ENCODE measurements around the gene AAMP. TPM values are rescaled to one million over a fixed set of nuclear protein-coding genes. Genes with fewer than 3 reads are reported as not detected.

The AAMP gene
- total RNA-seq = 100 to 1,000 TPM in 1 of 4 donors, 10 to 100 TPM in 3; 87.1 to 134 (median 96.0) TPM

DNA sequence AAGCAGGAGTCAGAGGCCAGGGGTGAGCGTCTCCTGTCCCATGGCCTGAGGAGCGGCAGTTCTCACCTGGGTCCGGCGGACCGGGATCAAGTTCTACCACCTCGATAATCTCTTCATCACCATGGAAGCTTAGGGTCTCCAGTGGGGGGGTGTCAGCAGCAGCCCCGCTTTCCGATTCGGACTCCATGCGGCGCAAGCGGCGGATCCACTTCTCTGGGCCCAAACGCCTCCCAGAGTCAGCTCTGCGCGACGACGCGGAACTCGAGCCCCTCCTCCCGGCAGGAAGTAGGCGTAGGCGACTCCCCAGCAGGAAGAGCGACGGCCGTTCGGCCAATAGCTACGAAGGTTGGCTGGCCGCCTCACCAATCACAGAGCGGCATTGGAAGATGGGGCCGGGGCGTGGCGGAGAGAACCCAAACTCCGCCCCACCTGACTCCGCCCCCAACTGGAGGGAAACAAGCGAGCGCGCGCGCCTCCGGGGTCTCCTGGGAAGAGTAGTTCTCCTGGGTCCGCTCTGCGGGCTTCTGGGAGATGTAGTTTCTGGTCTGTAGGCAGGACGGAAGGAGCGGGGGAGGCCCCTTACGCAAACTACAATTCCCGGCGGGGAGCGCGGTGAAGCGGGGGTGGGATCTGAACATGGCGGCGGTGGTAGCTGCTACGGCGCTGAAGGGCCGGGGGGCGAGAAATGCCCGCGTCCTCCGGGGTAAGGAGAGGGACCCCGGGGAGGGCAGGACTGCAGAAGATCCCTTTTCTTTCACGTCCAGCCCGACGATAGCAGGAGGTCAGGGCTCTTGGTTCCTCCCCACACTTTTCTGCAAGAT is at the start of gene AAMP, which contains the start of gene PNKD:
Gene AAMP, minus strand, starts transcription at position 238 of the 821 bp plus-strand sequence. Its CDS starts 51 bp downstream, at position 187.
Gene PNKD, plus strand, starts transcription at position 620 of the 821 bp plus-strand sequence. Its CDS starts 17 bp downstream, at position 637.
- H3K4me1 ChIP-seq = peaks cover 38 to 51% of the 10 kb centered on the region in 2 donors
- no peaks in the 10 kb centered on the region for H3K9me3 ChIP-seq
- DNase-seq (peak; percentile 99 to 100), ATAC-seq (peak; percentile 88 to 89)
- intact Hi-C loops (cut with DNase I; ENCODE audit: low total_unique reads) = loop anchor here (1.0 to 10.0 kb wide), 5 partner anchors 15 to 1855 kb away; partner anchors contain the start of genes ARPC2, CATIP and SMARCAL1
- H3K36me3 ChIP-seq = peaks cover 0 to 43% of the 10 kb centered on the region in 2 donors
- H3K27ac ChIP-seq = peak within 1 kb of the TSS; percentile 86 to 94 (median 90)
- in situ Hi-C loops (cut with MboI; ENCODE audit: low sequenced_read_pairs in 4 of 4) = loop anchor here in 2 of 4 donors (5.0 to 10.0 kb wide), 4 partner anchors 53 to 295 kb away; partner anchors contain the start of genes ARPC2 (in 1 of the 2), CNOT9 (in 1 of the 2), CTDSP1 (in 1 of the 2) and USP37 (in 1 of the 2)
- peak within 1 kb of the TSS; percentile 88 to 97 (median 90) for H3K4me3 ChIP-seq
- TF ChIP-seq POLR2A (IDR thresholded peaks at IDR 0.05) = peak; percentile 89 to 91
- peak in 3 of 5 experiments; percentile 10 to 18 (median 10) for TF ChIP-seq CTCF (IDR thresholded peaks at IDR 0.05 in 4 of 5, conservative IDR thresholded peaks at IDR 0.05 in 1 of 5)
- H3K27me3 ChIP-seq = no peaks in the 10 kb centered on the region

DNA sequence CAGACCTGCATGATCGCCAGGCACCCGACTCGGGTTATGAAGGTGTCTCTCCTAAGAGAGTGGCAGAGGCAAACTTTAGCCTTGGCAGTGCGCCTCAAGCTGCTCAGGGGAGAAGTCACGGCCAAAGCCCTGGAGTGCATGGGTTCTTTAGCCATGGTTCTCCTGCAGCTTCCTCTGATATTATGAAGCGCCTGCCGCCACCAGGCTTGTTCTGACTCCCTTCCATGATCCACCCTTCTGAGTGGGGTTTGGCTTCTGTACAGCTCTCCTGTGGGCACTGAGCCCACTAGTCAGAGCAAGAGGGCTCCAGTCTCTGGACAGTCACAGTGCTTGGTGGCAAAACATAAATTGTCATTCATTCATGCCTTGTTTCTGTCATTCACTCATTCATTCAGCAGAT is 48.3 kb upstream of the AAMP start:
- no peak overlapping the region for H3K27ac ChIP-seq
- intact Hi-C loops (cut with DNase I; ENCODE audit: low total_unique reads) (no loop called here), in situ Hi-C loops (cut with MboI; ENCODE audit: low sequenced_read_pairs in 4 of 4) (loop anchor here in 2 of 4 donors (5.0 to 25.0 kb wide), 2 partner anchors 64 to 144 kb away; partner anchors contain the start of gene SLC11A1 (in 1 of the 2))
- ATAC-seq = no peak
- no peaks in the 10 kb centered on the region for H3K9me3 ChIP-seq
- DNase-seq = no peak
- no peaks in the 10 kb centered on the region for H3K36me3 ChIP-seq
- TF ChIP-seq POLR2A (IDR thresholded peaks at IDR 0.05) (no peak), CTCF (IDR thresholded peaks at IDR 0.05 in 4 of 5, conservative IDR thresholded peaks at IDR 0.05 in 1 of 5) (no peak)
- no peaks in the 10 kb centered on the region for H3K27me3 ChIP-seq
- no peak overlapping the region for H3K4me3 ChIP-seq
- H3K4me1 ChIP-seq = peaks cover 0 to 1% of the 10 kb centered on the region in 2 donors

DNA sequence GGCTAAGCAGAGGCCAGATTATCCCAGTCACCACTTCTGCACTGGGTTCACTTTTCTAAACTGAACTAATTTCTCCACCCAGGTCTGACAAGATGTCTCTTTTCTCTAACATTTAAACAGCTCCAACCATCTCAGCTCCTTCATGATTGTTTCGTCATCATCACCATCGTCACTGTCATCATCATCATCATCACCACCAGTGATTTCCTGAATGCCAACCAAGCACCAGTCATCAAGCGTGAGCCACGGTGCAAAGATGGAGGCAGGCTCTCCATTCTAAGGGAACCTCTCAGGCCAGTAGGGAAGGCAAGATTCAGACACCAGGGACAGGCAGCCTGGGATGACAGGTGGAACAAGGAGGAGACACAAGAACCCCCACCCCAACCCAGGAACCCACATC is 47.9 kb upstream of the AAMP start:
- Histone ChIP-seq H3K27ac (no peak overlapping the region), H3K4me1 (no peaks in the 10 kb centered on the region), H3K4me3 (no peak overlapping the region), H3K27me3 (no peaks in the 10 kb centered on the region), H3K9me3 (no peaks in the 10 kb centered on the region), H3K36me3 (no peaks in the 10 kb centered on the region)
- in situ Hi-C loops (cut with MboI; ENCODE audit: low sequenced_read_pairs in 4 of 4) (loop anchor here in 2 of 4 donors (5.0 to 25.0 kb wide), 2 partner anchors 64 to 144 kb away; partner anchors contain the start of gene SLC11A1 (in 1 of the 2)), intact Hi-C loops (cut with DNase I; ENCODE audit: low total_unique reads) (no loop called here)
- TF ChIP-seq POLR2A (IDR thresholded peaks at IDR 0.05) = no peak
- no peak for TF ChIP-seq CTCF (IDR thresholded peaks at IDR 0.05 in 4 of 5, conservative IDR thresholded peaks at IDR 0.05 in 1 of 5)
- DNase-seq (no peak), ATAC-seq (no peak)

GRCh38 chr2:218317303-218317630 is 47.3 kb upstream of the AAMP start:
- Histone ChIP-seq H3K9me3 (no peaks in the 10 kb centered on the region), H3K4me3 (no peak overlapping the region), H3K27ac (no peak overlapping the region), H3K27me3 (no peaks in the 10 kb centered on the region), H3K4me1 (no peaks in the 10 kb centered on the region), H3K36me3 (no peaks in the 10 kb centered on the region)
- DNase-seq (no peak), ATAC-seq (no peak)
- intact Hi-C loops (cut with DNase I; ENCODE audit: low total_unique reads) = no loop called here
- in situ Hi-C loops (cut with MboI; ENCODE audit: low sequenced_read_pairs in 4 of 4) = loop anchor here in 2 of 4 donors (5.0 to 25.0 kb wide), 2 partner anchors 65 to 145 kb away; partner anchors contain the start of gene SLC11A1 (in 1 of the 2)
- no peak for TF ChIP-seq CTCF (IDR thresholded peaks at IDR 0.05 in 4 of 5, conservative IDR thresholded peaks at IDR 0.05 in 1 of 5)

Data from gastrocnemius medialis (tissue), 4 donors.